Astrocyte of the hippocampus (primary cell): ENCODE results near the gene RALB.

Experiments used
- DNase-seq: peaks from one replicate; pipeline ENCODE4 v3.0.0; 2011; ENCODE audit warnings: low read depth, low spot score

RALB gene

GRCh38 chr2:120252225-120253020 is at the start of gene RALB:
Gene RALB, plus strand, starts transcription at chr2:120252852. Its CDS starts 25,813 bp downstream, at chr2:120278665.
- peak; percentile 100 for DNase-seq

DNA sequence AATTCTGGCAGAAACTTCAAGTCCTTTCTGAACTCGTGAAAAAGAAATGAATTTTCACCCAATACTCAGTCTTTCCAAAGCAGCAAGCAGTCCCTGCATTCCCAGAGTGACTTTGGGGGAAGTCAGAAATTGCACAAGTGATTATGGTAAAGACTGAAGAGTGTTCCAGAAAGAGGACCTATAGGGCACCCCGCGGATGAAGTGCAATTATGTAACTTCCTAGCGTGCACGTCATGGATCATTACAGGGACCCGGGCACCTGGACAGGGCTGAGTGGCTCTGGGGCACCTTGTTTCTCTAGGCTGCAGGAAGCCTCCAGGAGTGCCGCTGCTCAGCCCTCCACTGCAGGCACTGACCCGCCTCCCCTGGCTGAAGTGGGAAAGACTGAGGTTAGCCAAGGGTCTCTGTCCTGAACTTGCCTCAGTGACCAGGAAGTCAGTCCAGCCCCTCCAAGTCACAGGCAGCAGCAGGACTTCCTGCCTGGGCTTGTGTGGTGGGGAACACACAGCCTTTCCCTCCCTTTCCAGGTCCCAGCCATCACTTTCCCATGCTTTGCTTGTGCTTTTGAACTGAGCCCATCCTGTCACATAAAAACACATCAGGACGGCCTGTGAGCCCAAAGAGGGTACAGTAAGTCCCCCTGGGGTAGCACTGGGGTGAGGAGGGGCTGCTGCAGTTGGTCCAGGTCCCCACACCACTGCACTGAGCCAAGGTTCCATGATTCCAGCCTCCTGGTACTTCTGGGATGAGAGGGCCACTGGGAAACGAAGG is 49.2 kb upstream of the RALB start:
- no peak for DNase-seq

DNA sequence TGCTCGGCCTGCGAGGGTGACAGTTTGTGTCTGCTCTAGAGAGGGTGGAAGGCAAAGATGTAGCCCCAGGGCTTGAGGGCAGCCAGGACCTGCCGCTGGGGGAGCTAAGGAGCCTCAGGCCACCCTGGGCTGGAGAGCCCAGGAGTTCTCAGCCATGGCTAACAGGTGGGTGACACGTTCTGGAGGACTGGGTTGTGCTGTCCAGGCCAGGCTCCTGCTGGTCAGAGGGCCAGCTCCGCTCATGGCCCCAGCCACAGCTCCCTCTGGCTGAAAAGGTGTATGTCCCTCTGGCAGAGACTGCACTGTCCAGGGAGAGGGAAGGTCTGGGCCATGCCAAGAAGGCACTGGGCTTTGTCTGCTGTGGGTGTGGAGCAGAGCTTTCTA is 48.6 kb upstream of the RALB start:
- DNase-seq = no peak

DNA sequence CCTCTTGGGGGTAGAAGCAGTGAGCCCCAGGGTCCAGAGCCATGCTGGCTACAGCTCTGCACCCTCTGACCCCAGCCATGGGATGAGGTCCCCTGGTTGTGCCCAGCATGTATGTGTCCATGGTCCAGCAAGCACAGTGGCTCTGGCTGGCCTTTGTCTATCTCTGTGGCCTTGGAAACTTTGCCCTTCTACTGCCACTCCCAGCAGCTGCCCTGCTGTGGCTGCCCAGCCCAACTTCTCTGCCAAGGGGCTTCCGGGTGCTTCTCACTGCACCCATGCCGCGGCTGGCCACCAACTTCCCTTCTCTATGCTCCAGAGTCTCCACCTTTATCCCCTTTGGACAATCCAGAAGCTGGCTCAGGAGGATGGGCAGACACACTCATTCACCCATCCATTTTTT is 48.2 kb upstream of the RALB start:
- DNase-seq = no peak

DNA sequence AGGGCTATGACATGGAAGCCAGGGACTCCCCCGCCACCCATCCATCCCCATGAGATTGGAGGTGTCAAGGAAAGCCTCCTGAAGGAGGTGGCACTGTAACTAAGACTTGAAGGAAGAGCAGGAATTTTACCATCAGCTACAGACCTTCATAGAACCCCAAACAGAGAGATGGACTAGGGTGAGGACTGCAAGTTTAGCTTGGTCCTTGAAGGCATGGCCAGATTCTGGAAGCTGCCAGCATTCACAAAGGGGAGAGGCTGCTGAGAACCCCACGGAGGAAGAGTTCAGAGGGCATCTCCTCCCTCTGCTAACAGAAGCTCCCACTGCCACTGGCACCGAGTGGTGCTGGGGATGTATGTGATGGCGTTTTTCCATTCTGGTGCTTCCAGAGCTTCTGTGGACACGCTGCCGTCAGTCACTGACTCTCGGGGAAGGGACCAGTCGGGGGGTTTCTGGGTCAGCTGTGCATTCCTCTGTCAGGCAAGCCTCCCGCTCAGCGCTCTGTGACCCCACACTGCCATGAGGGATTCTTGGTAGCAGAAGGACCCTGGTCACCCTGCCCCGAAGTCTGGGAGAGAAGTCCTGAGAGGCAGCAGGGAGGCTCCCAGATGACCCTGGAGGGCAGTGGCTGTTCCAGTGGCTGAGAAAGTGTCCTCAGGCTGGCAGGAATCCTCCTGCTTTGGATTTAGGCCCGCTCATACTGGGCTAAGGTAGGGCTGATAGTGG is 47.5 kb upstream of the RALB start:
- no peak for DNase-seq

DNA sequence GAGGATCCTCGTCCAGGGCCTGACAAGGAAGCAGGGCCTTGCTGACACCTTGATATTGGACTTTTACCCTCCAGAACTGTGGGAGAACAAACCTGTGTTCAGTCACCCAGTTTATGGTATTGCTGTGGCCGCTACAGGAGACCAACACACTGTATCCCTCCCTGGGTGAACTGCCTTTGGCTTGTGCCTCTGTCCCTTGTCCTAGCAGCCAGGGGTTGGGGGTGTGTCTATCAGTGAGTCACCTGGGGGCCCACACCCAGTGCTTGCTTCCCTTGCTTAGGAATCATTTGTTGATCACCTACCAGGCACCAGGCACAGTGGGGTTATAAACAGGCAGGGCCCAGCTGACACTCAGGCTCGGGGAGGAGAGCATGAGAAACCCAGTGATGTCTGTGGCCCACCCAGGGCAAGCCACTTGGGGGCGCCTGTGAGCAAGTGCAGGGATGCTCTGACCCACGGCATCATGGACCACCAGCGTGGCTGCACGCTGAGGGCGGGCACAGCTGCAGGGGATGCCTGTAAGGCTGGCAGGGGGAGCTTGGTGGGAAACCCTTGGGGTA is 46.5 kb upstream of the RALB start:
- DNase-seq = no peak

DNA sequence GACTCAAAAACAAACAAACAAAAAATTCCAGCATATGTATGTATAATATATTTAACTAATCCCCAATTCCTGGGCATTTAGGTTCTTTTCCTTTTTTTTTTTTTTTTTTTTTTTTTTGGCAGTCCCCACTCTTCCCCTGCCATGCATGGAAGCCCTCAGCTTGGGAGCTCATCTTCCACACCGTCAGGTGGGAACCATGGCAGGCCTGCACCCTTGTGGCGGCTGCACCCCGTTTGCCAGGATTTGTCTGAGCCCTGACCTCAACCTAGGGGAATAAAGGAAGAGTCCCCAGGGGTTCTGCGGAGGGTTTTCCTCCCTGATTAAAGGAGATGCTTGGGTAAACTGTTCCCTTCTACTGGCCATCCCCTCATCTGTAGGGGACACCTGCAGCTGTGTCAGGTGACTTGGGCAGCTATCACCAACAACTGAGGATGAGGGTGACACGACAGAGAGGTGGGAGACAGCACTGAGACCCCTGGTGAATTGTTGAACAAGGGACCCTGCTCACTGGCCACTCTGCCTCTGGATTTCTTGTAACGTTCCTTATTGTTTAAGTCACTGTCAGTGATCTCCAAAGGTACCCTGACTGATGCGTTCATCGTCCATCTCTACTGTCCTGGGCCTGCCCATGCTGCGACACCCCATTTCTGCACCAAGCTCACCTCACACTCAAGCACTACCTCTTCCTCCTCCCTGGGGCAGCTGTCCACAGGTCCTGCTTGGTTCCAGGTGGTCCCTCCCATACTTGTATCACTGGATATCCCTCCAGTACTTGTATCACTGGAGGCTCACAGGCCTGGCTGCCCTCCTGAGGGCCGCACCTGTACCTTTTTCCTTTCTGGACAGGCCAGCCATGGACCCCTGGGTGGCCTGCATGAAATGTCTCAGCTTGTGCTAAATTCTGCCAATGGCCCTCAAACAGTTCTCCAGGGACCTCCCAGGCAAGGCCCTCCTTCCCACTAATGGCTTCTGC is 44.0 kb upstream of the RALB start:
- DNase-seq = no peak

DNA sequence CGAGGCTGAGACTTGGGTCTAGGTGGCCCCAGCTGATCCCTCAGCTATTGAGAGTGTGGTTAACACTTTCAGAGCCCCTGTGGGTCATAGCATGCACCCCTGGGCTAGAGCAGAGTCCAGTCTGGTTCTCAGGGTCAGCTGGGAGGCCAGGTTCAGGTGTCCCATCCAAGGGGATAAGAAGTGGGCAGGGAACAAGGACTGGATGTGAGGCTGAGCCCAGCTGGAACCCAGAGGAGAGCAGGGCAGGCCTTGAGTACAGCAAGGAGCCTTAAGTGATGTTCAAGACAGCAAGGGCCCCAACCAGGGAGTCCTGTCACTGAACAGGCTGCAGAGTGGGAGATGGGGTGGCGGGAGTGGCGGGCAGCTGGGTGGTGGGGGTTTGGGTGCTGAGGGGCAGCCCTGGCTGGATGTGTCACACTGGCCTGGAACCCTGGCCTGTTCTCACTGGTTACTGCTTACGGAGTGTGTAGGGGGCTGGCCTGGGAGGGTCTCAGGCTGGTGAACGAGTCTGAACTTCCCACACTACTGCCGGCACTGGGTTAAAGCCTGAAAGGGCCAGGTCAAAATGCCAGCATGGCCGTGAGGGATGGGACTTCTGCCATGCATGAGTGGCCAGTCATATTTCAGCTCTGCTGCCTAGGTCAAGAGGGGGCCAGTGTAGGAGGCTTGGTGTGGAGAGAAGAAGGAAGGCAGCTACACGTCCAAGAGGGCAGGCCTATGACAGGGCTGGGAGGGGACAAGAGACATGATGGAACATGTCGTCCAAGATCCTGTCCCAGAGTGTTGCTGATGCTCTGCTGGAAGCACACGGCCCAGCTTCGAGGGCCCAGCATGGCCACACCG is 43.0 kb upstream of the RALB start:
- no peak for DNase-seq

- DNase-seq = no peak
These were observed 42.4 kb upstream of the RALB start for GRCh38 chr2:120210270-120210693.

- no peak for DNase-seq
These were observed 34.5 kb upstream of the RALB start for GRCh38 chr2:120218181-120218580.

DNA sequence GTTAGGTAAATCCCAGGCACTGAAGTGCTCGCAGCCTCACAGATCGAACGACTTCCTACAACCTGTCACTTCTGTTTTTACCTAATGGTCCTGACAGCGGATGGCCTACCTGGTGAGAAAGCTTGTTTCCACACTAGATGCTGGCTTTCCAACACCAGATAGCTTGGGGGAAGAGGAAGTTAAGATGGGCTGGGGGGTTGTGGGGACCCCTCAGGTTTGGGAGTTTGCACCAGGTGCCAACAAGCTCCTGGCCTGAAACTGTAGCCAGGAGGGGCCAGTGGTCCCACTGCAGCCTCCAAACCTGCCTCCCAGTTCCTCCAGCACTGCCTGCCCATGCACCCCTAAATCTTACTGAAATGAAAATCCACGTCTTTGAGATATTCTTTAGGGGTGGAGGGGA is 33.4 kb upstream of the RALB start:
- no peak for DNase-seq

- DNase-seq = no peak
These were observed 32.9 kb upstream of the RALB start for GRCh38 chr2:120219766-120220165.

- DNase-seq = no peak
These were observed 31.9 kb upstream of the RALB start for GRCh38 chr2:120220756-120221155.

DNA sequence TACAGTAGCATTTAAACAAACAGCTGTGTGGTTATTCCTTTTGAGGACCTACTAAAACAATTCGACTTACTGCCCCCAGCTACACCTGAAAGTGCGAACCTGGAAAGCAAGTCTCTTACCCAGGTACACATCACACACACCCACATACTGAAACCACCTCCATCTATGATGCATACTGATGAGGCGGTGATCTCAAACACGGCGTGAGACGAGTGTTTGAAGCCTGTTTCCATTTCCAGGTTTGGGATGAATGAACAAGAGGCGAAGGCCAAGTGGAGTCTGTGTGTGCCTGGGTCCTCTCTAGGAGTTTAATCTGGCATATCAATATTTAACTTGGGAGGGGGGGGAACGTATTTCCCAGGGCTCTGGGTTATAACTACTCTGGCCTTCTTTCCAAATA is 31.0 kb upstream of the RALB start:
- no peak for DNase-seq

- no peak for DNase-seq
These were observed 30.2 kb upstream of the RALB start for GRCh38 chr2:120222186-120223033.

DNA sequence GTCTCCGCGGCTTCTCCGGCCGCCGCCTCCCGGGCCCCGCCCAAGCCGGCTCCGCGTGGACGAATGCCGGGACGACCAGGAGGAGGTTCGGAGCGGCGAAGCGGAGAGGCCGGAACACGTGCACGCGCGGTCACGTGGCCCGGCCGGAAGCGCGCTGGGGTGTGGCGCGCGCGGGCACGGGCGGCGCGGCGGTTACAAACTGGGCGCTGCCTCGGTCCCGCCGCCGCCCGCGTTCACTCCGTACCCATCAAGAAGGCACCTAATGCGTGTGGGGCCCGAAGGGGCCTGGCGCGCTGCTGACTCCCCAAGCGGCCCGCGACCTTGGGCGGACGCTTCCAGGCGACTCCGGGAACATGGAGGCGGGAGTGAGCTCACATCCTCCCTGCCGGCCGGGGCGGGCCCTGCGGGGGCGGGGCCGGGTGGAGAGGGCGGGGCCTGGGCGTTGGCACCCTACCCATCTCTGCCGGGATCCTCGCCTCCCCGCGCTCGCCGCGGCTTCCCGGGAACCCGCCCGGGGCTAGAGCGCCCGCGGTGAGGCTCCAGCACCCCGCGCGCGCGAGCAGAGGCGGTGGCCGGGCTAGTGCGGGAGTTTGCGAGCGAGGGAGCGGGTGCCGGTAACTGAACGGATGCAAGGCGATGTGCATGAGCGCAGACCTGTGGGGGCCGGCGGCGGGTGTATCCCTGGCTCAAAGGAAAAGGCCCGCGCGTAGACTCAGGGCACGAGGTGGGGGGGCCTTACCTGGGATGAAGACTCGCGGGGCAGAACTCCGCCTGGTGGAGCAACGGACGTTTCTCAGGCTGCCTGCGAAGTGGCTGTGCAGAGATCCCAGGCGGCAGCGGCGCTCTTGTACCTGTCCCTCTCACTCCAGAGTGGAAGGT is 29.4 kb upstream of the RALB start, which contains the start of gene TMEM185B:
TMEM185B (minus strand) TSS at position 367 of the 879 bp plus-strand sequence. CDS start 424 bp downstream, outside the sequence.
- peak; percentile 93 for DNase-seq

GRCh38 chr2:120224256-120224655 is 28.4 kb upstream of the RALB start:
- DNase-seq = no peak
